GM23248 (cell line): Measurements from ENCODE around the gene PDGFRB. TPM values are rescaled to one million over a fixed set of nuclear protein-coding genes. Genes with fewer than 3 reads are reported as not detected.
A peak's percentile ranks its signal among the peaks of the same experiment; 100 is the strongest.

ENCODE experiments used
- DNase-seq: peaks from one replicate; pipeline ENCODE4 v3.0.0-alpha.2; 2015
- H2AFZ ChIP-seq: fragments of 200-600 bp; sonication (generic); 2 replicates; pipeline ENCODE4 v1.6.1; 2016; ENCODE audit warnings: antibody characterized with exemption
- H3F3A ChIP-seq: fragments of 200-600 bp; sonication (generic); 2 replicates; pipeline ENCODE4 v1.6.1; 2016; ENCODE audit warnings: mild to moderate bottlenecking, antibody characterized with exemption, mixed run types; ENCODE audit not compliant: insufficient read depth
- H3K27ac ChIP-seq: fragments of 200-600 bp; sonication (generic); 2 replicates; pipeline ENCODE4 v1.5.1; 2016; ENCODE audit warnings: mild to moderate bottlenecking
- H3K27me3 ChIP-seq: fragments of 200-600 bp; sonication (generic); replicated peaks from 2 replicates; pipeline ENCODE4 v1.6.1; 2016; ENCODE audit warnings: mild to moderate bottlenecking; ENCODE audit not compliant: insufficient read depth
- H3K36me3 ChIP-seq: fragments of 200-600 bp; sonication (generic); 2 replicates; pipeline ENCODE4 v1.6.1; 2016; ENCODE audit warnings: low read depth, mild to moderate bottlenecking
- H3K4me1 ChIP-seq: fragments of 200-600 bp; sonication (generic); 2 replicates; pipeline ENCODE4 v1.6.1; 2016; ENCODE audit warnings: mild to moderate bottlenecking; ENCODE audit not compliant: insufficient read depth
- H3K4me2 ChIP-seq: fragments of 200-600 bp; sonication (generic); one replicate; pipeline ENCODE4 v1.6.1; 2016; ENCODE audit warnings: mild to moderate bottlenecking; ENCODE audit not compliant: unreplicated experiment
- H3K4me3 ChIP-seq: fragments of 200-600 bp; sonication (generic); 2 replicates; pipeline ENCODE4 v1.5.1; 2016; ENCODE audit warnings: mild to moderate bottlenecking
- H3K79me2 ChIP-seq: fragments of 200-600 bp; sonication (generic); 2 replicates; pipeline ENCODE4 v1.6.1; 2016; ENCODE audit warnings: mild to moderate bottlenecking; ENCODE audit not compliant: insufficient read depth
- H3K9ac ChIP-seq: fragments of 200-600 bp; sonication (generic); 2 replicates; pipeline ENCODE4 v1.6.1; 2016; ENCODE audit warnings: mild to moderate bottlenecking
- H3K9me2 ChIP-seq: fragments of 200-600 bp; sonication (generic); 2 replicates; pipeline ENCODE4 v1.6.1; 2016; ENCODE audit warnings: mixed run types, mild to moderate bottlenecking, moderate library complexity; ENCODE audit not compliant: insufficient read depth
- H3K9me3 ChIP-seq: fragments of 200-600 bp; sonication (generic); one replicate; pipeline ENCODE4 v1.6.1; 2017; ENCODE audit warnings: low read depth
- H4K20me1 ChIP-seq: fragments of 200-600 bp; sonication (generic); 2 replicates; pipeline ENCODE4 v1.6.0; 2016; ENCODE audit not compliant: insufficient read depth
- EZH2 ChIP-seq: fragments of 200-600 bp; sonication (generic); IDR thresholded peaks from 2 replicates; pipeline ENCODE4 v1.6.1; 2018; ENCODE audit warnings: antibody characterized with exemption, mild to moderate bottlenecking; ENCODE audit not compliant: insufficient read depth, poor library complexity, severe bottlenecking
- EZH2phosphoT487 ChIP-seq: fragments of 200-600 bp; sonication (generic); IDR thresholded peaks from 2 replicates; pipeline ENCODE4 v1.6.1; 2018; ENCODE audit warnings: antibody characterized with exemption, moderate library complexity, mild to moderate bottlenecking, low read depth; ENCODE audit not compliant: insufficient read depth
- WGBS, 2 experiments: methylation state at CpG; one replicate each; pipeline ENCODE4 v1.1.6; 2015 to 2017; ENCODE audit warnings: low lambda C conversion rate in 2 of 2, low coverage in 1 of 2; ENCODE audit errors: missing lambda C conversion rate in 2 of 2; 5-methylcytosine and 5-hydroxymethylcytosine counted together
- in situ Hi-C: fragments of 300-500 bp; cut with MboI; formaldehyde crosslinking; loops from 2 replicates; pipeline ENCODE4 v1.15.0; 2020
- polyA plus RNA-seq: library from polyadenylated mRNA; unstranded; fragments of >200 nt; fragmentation: Nextera tagmentation; extraction: Ambion mirVana; gene quantifications from 2 replicates; pipeline ENCODE4 v1.2.1, GENCODE V29; 2016
- total RNA-seq: library from RNA; depleted of rRNA; stranded (reverse); fragments of >200 nt; shearing (Covaris generic); gene quantifications from 2 replicates; pipeline ENCODE4 v1.2.3, GENCODE V29; 2014

PDGFRB gene
- total and polyA plus RNA-seq, 2 experiments from 2014 or later, result 155 to 205 TPM

DNA sequence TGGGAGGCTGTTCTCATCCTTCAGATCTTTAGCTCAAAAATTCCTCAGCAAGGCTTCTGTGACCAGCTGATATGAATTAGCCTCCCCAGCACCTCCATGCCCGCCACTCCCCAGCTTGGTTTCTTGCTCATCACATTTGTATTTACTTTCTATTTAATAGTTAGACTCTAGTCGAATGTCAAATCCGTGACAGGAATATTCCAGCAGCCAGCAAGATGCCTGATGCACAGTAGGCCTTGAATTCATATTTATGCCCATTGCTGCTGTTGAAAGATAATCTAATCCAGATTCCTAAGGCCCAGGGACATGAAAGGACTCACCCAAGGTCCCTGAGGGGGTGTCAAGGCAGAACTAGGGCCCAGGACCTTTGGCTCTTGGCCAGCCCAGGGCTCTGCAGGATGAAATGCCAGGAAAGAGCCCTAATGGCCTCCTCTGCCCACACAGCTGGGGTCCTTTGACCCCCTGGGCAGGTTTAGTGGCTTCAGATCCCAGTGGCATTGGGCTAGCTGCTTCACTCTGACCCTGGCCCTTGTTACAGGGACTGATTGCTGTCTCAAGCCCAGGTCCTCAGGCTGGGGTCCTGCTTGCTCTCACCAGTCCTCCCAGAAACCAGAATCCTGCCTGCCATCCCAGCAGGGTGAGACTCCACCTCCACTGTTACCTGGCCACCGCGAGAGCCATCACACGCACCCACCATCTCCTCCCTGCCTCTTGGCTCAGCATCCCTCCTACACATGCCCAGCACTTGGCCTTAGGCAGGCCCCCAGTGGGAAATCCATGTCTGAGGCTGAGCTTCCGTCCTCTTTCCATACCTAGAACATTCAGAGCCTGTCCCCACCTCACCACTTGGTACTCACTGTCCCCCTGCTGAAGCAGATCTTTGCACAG lies 76.6 kb downstream of the PDGFRB start:
- H3K36me3 ChIP-seq, result no peaks in the 10 kb centered on the region
- no peaks in the 10 kb centered on the region for H3K4me1 ChIP-seq
- no peak overlapping the region for H3K4me3 ChIP-seq
- WGBS, 2 experiments, result 72 to 77% methylated on average over 7 of the region's 7 CpGs
- no peak overlapping the region for H3K27ac ChIP-seq
- H2AFZ ChIP-seq, result no peak overlapping the region
- no peaks in the 10 kb centered on the region for H3K27me3 ChIP-seq
- no peak for TF ChIP-seq EZH2
- TF ChIP-seq EZH2phosphoT487, result no peak
- DNase-seq, result peak; percentile 26
- H3K79me2 ChIP-seq, result no peaks in the 10 kb centered on the region
- H3K4me2 ChIP-seq, result no peak overlapping the region
- H3F3A ChIP-seq, result no peaks in the 10 kb centered on the region
- no peaks in the 10 kb centered on the region for H3K9me3 ChIP-seq
- no peak overlapping the region for H3K9ac ChIP-seq
- in situ Hi-C loops, result no loop called here
- no peaks in the 10 kb centered on the region for H4K20me1 ChIP-seq
- H3K9me2 ChIP-seq, result no peaks in the 10 kb centered on the region

DNA sequence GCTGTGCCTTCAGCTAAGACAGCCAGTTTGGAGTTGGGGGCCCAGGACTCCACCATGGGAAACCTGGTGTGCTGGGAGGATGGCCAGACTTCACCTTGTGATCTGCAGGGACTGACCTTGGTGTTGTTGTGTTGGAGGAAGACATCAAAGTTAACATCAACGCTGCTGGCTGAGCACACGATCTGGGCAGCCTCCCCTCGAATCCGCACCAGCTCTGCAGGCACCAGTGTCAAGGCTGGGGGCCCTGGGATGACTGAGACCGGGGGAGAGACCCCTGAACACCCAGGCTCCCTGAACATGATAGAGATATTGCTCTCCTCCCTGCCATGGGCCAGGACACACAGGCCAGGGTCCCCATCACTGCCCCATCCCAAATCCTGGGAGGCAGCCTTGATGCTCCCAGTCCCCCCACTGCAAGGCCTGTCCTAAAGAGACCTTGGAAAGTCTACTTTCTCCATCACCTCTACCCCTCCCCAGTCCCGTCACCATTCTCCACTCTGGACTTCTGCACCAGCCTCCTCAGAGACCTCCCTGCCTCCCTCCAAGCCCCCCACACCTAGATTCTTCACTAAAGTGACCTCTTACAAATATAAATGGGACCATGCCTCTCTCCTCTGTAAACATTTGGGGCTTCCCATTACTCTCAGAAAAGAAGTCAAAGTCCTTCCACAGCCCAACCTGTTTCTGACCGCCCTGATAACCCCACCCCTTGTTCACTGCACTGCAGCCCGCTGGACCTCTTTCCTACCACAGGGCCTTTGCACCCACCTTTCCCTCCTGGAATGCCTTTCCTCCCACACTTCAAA lies 77.4 kb downstream of the PDGFRB start:
- H3K27ac ChIP-seq, result no peak overlapping the region
- no peaks in the 10 kb centered on the region for H3K27me3 ChIP-seq
- H3K9me3 ChIP-seq, result no peaks in the 10 kb centered on the region
- H3K9me2 ChIP-seq, result no peaks in the 10 kb centered on the region
- no peak for TF ChIP-seq EZH2
- TF ChIP-seq EZH2phosphoT487, result no peak
- no peaks in the 10 kb centered on the region for H3K4me1 ChIP-seq
- H4K20me1 ChIP-seq, result no peaks in the 10 kb centered on the region
- H3K9ac ChIP-seq, result no peak overlapping the region
- H2AFZ ChIP-seq, result no peak overlapping the region
- H3K79me2 ChIP-seq, result no peaks in the 10 kb centered on the region
- no peak overlapping the region for H3K4me3 ChIP-seq
- H3K4me2 ChIP-seq, result no peak overlapping the region
- WGBS, 2 experiments, result 82 to 86% methylated on average over 8 of the region's 8 CpGs
- H3F3A ChIP-seq, result no peaks in the 10 kb centered on the region
- H3K36me3 ChIP-seq, result no peaks in the 10 kb centered on the region
- in situ Hi-C loops, result no loop called here
- DNase-seq, result no peak

DNA sequence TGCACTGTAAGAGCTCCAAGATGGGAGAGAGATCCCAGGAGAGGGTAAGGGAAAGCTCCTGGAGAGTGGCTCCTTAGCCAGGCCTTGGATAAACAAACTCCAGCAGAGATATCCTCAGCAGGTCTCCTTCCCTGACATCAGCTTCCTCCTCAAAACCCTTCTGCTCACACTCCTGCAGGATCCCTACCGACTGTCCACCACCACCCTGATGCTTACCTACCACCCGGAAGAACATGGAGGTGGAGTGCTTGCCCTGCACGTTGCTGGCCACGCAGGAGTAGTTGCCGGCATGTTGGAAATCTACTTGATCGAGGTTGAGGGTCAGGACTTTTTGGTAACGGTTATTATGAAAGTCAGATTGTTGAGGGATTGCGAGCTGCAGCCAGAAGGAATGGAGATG lies 78.6 kb downstream of the PDGFRB start:
- no peak overlapping the region for H3K9ac ChIP-seq
- no peaks in the 10 kb centered on the region for H3K9me3 ChIP-seq
- H3K4me3 ChIP-seq, result no peak overlapping the region
- DNase-seq, result no peak
- no peaks in the 10 kb centered on the region for H3K9me2 ChIP-seq
- no peak overlapping the region for H2AFZ ChIP-seq
- H3K27me3 ChIP-seq, result no peaks in the 10 kb centered on the region
- H4K20me1 ChIP-seq, result no peaks in the 10 kb centered on the region
- TF ChIP-seq EZH2phosphoT487, result no peak
- no peak for TF ChIP-seq EZH2
- no peaks in the 10 kb centered on the region for H3K79me2 ChIP-seq
- no peak overlapping the region for H3K4me2 ChIP-seq
- no peaks in the 10 kb centered on the region for H3K4me1 ChIP-seq
- H3K27ac ChIP-seq, result no peak overlapping the region
- H3K36me3 ChIP-seq, result no peaks in the 10 kb centered on the region
- WGBS, 2 experiments, result 86 to 90% methylated on average over 8 of the region's 8 CpGs
- in situ Hi-C loops, result no loop called here
- H3F3A ChIP-seq, result no peaks in the 10 kb centered on the region

GRCh38 chr5:150075806-150076205 lies 79.8 kb downstream of the PDGFRB start:
- in situ Hi-C loops, result no loop called here

More at GRCh38 chr5:150075806-150076205, 79.8 kb downstream of the PDGFRB start:
- Histone ChIP-seq H2AFZ (no peak overlapping the region), H3K4me1 (no peaks in the 10 kb centered on the region), H3K36me3 (no peaks in the 10 kb centered on the region), H3K4me2 (no peak overlapping the region), H3K79me2 (no peaks in the 10 kb centered on the region), H3K9me3 (no peaks in the 10 kb centered on the region), H4K20me1 (no peaks in the 10 kb centered on the region), H3K27ac (no peak overlapping the region), H3K27me3 (no peaks in the 10 kb centered on the region), H3K9ac (no peak overlapping the region), H3F3A (no peaks in the 10 kb centered on the region), H3K9me2 (no peaks in the 10 kb centered on the region), H3K4me3 (no peak overlapping the region)
- 72 to 73% methylated on average over 4 of the region's 4 CpGs for WGBS, 2 experiments
- no peak for DNase-seq
- TF ChIP-seq EZH2, result no peak
- TF ChIP-seq EZH2phosphoT487, result no peak
